ENCODE results near the gene EIF1AD. TPM values are rescaled to one million over a fixed set of nuclear protein-coding genes. Genes with fewer than 3 reads are reported as not detected.

Gene EIF1AD
- total and polyA plus RNA-seq, 2 experiments from 2014 or later: 16.1 to 32.1 TPM

DNA sequence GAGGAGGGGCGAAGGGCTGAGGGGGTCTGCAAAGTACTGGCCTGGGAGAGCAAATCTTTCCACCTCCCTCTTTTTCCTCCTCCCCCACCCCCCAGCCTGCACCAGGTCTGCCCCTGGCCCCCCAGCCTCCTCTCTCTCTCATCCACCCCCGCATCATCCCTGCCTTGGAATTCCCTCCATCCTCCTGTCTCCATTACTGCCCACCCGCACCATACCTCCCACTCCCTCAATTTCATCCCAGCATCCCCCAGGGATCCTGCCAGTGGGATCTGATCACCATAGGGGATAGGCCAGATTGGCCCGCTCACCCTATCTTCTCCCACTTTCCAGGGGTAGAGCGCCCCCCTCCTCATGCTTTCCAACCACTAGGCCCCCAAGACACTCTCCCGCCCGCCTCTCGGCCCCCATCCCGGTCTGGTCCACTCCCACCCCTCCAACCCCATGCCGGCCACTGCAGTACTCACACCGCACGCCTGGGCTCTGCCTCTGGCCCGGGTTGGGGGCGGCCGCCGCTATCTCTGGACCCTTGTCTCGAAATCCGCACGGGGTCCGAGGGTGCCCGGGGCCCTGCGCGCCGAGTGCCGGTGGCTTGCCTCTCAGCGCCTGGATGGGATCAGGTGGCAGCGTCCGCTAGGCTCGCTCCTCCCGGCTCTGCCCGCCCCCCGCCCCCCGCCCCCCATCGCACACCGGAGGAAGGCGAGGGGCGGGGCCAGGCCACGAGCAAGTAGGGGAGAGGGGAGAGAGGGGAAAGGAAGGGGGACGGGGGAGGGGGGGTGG lies 46.8 kb upstream of the EIF1AD start, which contains the start of gene GAL3ST3:
Gene GAL3ST3, minus strand, starts transcription at position 615 of the 777 bp plus-strand sequence. CDS start 3,746 bp downstream, outside the sequence.
- peaks cover 50% of the 10 kb centered on the region for H3K4me1 Mint-ChIP-seq
- Histone ChIP-seq H3K79me2 (replicated peaks; ENCODE audit: insufficient read depth) (peaks cover 19% of the 10 kb centered on the region), H4K20me1 (replicated peaks; ENCODE audit: insufficient read depth) (peaks cover 8% of the 10 kb centered on the region), H3K4me2 (peak within 1 kb of the TSS; percentile 84), H3F3A (replicated peaks; ENCODE audit: low read depth) (peaks cover 21% of the 10 kb centered on the region; the same call in 1 of the 2 replicates), H3K27me3 (ENCODE audit: insufficient read depth) (no peaks in the 10 kb centered on the region), H3K4me1 (ENCODE audit: insufficient read depth) (peaks cover 24% of the 10 kb centered on the region), H3K4me3 (peak within 1 kb of the TSS; percentile 81), H2AFZ (peak within 1 kb of the TSS; percentile 86; the same call in 1 of the 2 replicates), H3K27ac (ENCODE audit: low read depth) (no peak within 1 kb of the TSS), H3K36me3 (ENCODE audit: insufficient read depth) (no peaks in the 10 kb centered on the region), H3K9me2 (ENCODE audit: insufficient read depth) (no peaks in the 10 kb centered on the region)
- TF ChIP-seq STAT1 (IDR thresholded peaks at IDR 0.05; ENCODE audit: unreplicated experiment) (no peak), POLR2AphosphoS5 (IDR thresholded peaks at IDR 0.05; ENCODE audit: low read depth) (peak; percentile 81), CTCF (conservative IDR thresholded peaks at IDR 0.05; ENCODE audit: low read depth in 2 of 2) (peak in 1 of 2 experiments; percentile 29; a peak in 2 of 4 replicates), EZH2phosphoT487 (IDR thresholded peaks at IDR 0.05; ENCODE audit: unreplicated experiment) (no peak)
- DNase-seq (ENCODE audit: low spot score): peak; percentile 88
- peaks cover 26% of the 10 kb centered on the region for H3K36me3 Mint-ChIP-seq (ENCODE audit: low read depth)
- H3K27me3 Mint-ChIP-seq (ENCODE audit: insufficient read depth, low read depth, poor library complexity): peaks cover 14% of the 10 kb centered on the region
- H3K27ac Mint-ChIP-seq: no peak within 1 kb of the TSS
- no peaks in the 10 kb centered on the region; the same call in 2 of the 3 replicates for H3K9me3 Mint-ChIP-seq
- H3K4me3 Mint-ChIP-seq: peak within 1 kb of the TSS; percentile 87
- ATAC-seq: peak; percentile 36

GRCh38 chr11:66047541-66048365 lies 45.8 kb upstream of the EIF1AD start:
- ATAC-seq: no peak
- no peak overlapping the region for H2AFZ ChIP-seq
- no peak for DNase-seq (ENCODE audit: low spot score)
- H3K4me1 ChIP-seq (ENCODE audit: insufficient read depth): peaks cover 16% of the 10 kb centered on the region
- peaks cover 9% of the 10 kb centered on the region for H3K79me2 ChIP-seq (replicated peaks; ENCODE audit: insufficient read depth)
- peaks cover 14% of the 10 kb centered on the region for H3K27me3 Mint-ChIP-seq (ENCODE audit: insufficient read depth, low read depth, poor library complexity)
- peak overlapping the region; percentile 87 for H3K4me3 Mint-ChIP-seq
- no peaks in the 10 kb centered on the region for H3K9me2 ChIP-seq (ENCODE audit: insufficient read depth)
- H3K4me1 Mint-ChIP-seq: peaks cover 45% of the 10 kb centered on the region
- TF ChIP-seq, protein P1, sequence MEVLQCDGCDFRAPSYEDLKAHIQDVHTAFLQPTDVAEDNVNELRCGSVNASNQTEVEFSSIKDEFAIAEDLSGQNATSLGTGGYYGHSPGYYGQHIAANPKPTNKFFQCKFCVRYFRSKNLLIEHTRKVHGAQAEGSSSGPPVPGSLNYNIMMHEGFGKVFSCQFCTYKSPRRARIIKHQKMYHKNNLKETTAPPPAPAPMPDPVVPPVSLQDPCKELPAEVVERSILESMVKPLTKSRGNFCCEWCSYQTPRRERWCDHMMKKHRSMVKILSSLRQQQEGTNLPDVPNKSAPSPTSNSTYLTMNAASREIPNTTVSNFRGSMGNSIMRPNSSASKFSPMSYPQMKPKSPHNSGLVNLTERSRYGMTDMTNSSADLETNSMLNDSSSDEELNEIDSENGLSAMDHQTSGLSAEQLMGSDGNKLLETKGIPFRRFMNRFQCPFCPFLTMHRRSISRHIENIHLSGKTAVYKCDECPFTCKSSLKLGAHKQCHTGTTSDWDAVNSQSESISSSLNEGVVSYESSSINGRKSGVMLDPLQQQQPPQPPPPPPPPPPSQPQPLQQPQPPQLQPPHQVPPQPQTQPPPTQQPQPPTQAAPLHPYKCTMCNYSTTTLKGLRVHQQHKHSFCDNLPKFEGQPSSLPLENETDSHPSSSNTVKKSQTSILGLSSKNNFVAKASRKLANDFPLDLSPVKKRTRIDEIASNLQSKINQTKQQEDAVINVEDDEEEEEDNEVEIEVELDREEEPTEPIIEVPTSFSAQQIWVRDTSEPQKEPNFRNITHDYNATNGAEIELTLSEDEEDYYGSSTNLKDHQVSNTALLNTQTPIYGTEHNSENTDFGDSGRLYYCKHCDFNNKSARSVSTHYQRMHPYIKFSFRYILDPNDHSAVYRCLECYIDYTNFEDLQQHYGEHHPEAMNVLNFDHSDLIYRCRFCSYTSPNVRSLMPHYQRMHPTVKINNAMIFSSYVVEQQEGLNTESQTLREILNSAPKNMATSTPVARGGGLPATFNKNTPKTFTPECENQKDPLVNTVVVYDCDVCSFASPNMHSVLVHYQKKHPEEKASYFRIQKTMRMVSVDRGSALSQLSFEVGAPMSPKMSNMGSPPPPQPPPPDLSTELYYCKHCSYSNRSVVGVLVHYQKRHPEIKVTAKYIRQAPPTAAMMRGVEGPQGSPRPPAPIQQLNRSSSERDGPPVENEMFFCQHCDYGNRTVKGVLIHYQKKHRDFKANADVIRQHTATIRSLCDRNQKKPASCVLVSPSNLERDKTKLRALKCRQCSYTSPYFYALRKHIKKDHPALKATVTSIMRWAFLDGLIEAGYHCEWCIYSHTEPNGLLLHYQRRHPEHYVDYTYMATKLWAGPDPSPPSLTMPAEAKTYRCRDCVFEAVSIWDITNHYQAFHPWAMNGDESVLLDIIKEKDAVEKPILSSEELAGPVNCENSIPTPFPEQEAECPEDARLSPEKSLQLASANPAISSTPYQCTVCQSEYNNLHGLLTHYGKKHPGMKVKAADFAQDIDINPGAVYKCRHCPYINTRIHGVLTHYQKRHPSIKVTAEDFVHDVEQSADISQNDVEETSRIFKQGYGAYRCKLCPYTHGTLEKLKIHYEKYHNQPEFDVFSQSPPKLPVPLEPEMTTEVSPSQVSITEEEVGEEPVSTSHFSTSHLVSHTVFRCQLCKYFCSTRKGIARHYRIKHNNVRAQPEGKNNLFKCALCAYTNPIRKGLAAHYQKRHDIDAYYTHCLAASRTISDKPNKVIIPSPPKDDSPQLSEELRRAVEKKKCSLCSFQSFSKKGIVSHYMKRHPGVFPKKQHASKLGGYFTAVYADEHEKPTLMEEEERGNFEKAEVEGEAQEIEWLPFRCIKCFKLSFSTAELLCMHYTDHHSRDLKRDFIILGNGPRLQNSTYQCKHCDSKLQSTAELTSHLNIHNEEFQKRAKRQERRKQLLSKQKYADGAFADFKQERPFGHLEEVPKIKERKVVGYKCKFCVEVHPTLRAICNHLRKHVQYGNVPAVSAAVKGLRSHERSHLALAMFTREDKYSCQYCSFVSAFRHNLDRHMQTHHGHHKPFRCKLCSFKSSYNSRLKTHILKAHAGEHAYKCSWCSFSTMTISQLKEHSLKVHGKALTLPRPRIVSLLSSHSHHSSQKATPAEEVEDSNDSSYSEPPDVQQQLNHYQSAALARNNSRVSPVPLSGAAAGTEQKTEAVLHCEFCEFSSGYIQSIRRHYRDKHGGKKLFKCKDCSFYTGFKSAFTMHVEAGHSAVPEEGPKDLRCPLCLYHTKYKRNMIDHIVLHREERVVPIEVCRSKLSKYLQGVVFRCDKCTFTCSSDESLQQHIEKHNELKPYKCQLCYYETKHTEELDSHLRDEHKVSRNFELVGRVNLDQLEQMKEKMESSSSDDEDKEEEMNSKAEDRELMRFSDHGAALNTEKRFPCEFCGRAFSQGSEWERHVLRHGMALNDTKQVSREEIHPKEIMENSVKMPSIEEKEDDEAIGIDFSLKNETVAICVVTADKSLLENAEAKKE (CRISPR knock-in tag; IDR thresholded peaks at IDR 0.05): no peak
- TF ChIP-seq POLR2AphosphoS5 (IDR thresholded peaks at IDR 0.05; ENCODE audit: low read depth) (no peak), CREB1 (CRISPR knock-in tag; IDR thresholded peaks at IDR 0.05; ENCODE audit: low read depth) (no peak)
- H3K4me3 ChIP-seq: peak overlapping the region; percentile 81
- H3K36me3 ChIP-seq (ENCODE audit: insufficient read depth): no peaks in the 10 kb centered on the region
- H3K9me3 Mint-ChIP-seq: no peaks in the 10 kb centered on the region; the same call in 2 of the 3 replicates
- peak overlapping the region; percentile 84 for H3K4me2 ChIP-seq
- no peak overlapping the region for H3K27ac Mint-ChIP-seq
- no peaks in the 10 kb centered on the region; the same call in none of the 2 replicates for H4K20me1 ChIP-seq (replicated peaks; ENCODE audit: insufficient read depth)
- peaks cover 21% of the 10 kb centered on the region; the same call in 1 of the 2 replicates for H3F3A ChIP-seq (replicated peaks; ENCODE audit: low read depth)
- H3K27ac ChIP-seq (ENCODE audit: low read depth): no peak overlapping the region
- H3K36me3 Mint-ChIP-seq (ENCODE audit: low read depth): peaks cover 17% of the 10 kb centered on the region
- H3K27me3 ChIP-seq (ENCODE audit: insufficient read depth): no peaks in the 10 kb centered on the region
